ENCODE results near the gene FAM200C. TPM values are rescaled to one million over a fixed set of nuclear protein-coding genes. Genes with fewer than 3 reads are reported as not detected.
A peak's percentile ranks its signal among the peaks of the same experiment; 100 is the strongest.

Gene FAM200C
- total and polyA plus RNA-seq, 2 of the 13 experiments (the other 11 are each of a cell fraction or from before 2014, with no cell fraction given) = 3.2 to 4.7 TPM

DNA sequence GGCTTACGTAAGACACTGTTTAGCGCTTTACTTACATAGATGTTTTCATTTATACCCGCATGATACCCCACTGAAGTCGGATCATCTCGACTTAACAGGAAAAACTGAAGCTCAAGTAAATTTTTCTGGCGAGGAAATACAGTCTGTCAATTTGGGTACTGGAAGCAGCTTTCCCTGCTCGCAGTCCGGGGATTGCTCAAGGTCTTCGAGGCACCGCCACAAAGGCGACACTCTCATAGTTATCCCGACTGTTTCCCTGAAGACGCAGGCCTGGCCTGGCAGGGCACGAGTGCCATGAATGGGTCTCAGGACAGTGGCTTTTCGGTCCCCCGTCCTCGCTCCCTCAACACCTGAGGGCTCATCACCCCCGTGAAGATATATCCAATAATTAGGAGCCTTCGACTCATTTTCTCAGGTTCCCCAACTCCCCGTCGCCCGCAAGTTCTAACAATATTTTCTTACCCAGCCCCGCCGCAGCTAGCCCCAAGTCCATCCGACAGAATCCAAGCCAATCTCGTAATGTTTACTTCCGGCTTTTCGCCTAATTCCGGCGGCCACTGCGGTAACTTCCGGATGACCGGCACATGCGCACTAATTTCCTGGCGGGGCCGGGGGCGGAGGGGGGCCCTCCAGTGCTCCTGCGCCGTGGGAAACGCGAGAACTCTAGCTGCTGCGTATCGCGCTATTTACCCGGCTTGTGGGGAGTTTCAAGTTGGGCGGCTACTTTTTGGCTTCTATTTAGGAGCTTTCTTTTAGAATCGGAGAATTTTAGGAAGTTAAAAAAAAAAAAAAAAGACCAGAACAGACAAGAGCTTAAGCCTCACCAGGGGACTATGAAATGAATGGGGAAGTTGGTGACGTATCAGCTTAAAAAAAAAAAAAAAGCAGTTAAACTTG is 19.0 kb upstream of the FAM200C start, which contains the start of gene SLU7 (continued):
- no peak for TF ChIP-seq ZHX1 (CRISPR knock-in tag; IDR thresholded peaks at IDR 0.05; ENCODE audit: low read depth)
- no peak for TF ChIP-seq ZNF414 (CRISPR knock-in tag; IDR thresholded peaks at IDR 0.05)
- peak; percentile 71 for TF ChIP-seq ZNF687 (CRISPR knock-in tag; IDR thresholded peaks at IDR 0.05)
- no peak for TF ChIP-seq ZBTB20 (CRISPR knock-in tag; IDR thresholded peaks at IDR 0.05; ENCODE audit: borderline replicate concordance, low read depth)
- no peak for TF ChIP-seq KDM4B (CRISPR knock-in tag; IDR thresholded peaks at IDR 0.05)
- TF ChIP-seq ERF (CRISPR knock-in tag; IDR thresholded peaks at IDR 0.05) = peak; percentile 50; the same call in 1 of the 2 replicates
- TF ChIP-seq CREB3 (CRISPR knock-in tag; IDR thresholded peaks at IDR 0.05) = no peak
- TF ChIP-seq RFXANK (CRISPR knock-in tag; IDR thresholded peaks at IDR 0.05) = no peak
- TF ChIP-seq, protein P1, sequence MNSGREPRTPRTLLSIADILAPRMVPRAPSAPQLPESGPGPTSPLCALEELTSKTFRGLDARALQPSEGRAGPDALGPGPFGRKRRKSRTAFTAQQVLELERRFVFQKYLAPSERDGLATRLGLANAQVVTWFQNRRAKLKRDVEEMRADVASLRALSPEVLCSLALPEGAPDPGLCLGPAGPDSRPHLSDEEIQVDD (CRISPR knock-in tag; IDR thresholded peaks at IDR 0.05; ENCODE audit: borderline replicate concordance) = no peak
- no peak for TF ChIP-seq IKZF1 (IDR thresholded peaks at IDR 0.05)
- TF ChIP-seq SNAI1 (CRISPR knock-in tag; IDR thresholded peaks at IDR 0.05; ENCODE audit: borderline replicate concordance) = no peak; the same call in 1 of the 2 replicates
- no peak for TF ChIP-seq ZBTB3 (CRISPR knock-in tag; IDR thresholded peaks at IDR 0.05; ENCODE audit: borderline replicate concordance, low read depth)
- no peak for TF ChIP-seq SIX4 (CRISPR knock-in tag; IDR thresholded peaks at IDR 0.05)
- no peak for TF ChIP-seq ZNF562 (CRISPR knock-in tag; IDR thresholded peaks at IDR 0.05; ENCODE audit: borderline replicate concordance)
- no peak for TF ChIP-seq ATM (IDR thresholded peaks at IDR 0.05; ENCODE audit: borderline replicate concordance)
- no peak for TF ChIP-seq SOX13 (IDR thresholded peaks at IDR 0.05)
- TF ChIP-seq SOX13 (CRISPR knock-in tag; conservative IDR thresholded peaks at IDR 0.05 in 1 of 2, IDR thresholded peaks at IDR 0.05 in 1 of 2) = no peak
- TF ChIP-seq ELF4 (CRISPR knock-in tag; IDR thresholded peaks at IDR 0.05; ENCODE audit: borderline replicate concordance) = peak; percentile 78

Data from HepG2 (cell line).